Retinal pigment epithelial cell (primary cell): ENCODE results near the gene FRZB.

ENCODE experiments used
- DNase-seq: peaks from one replicate; pipeline ENCODE4 v3.0.0-alpha.2; 2010; ENCODE audit warnings: low read depth
- H3K4me3 ChIP-seq: 2 replicates; pipeline ENCODE4 v1.5.1; 2011; ENCODE audit warnings: mild to moderate bottlenecking, low read length, control low read depth, moderate library complexity
- TF ChIP-seq, protein P1 (sequence below): conservative IDR thresholded peaks from 2 replicates; pipeline ENCODE4 v1.5.1; 2011; ENCODE audit warnings: low read depth, low read length, control low read depth, inconsistent platforms

The FRZB gene, protein sequence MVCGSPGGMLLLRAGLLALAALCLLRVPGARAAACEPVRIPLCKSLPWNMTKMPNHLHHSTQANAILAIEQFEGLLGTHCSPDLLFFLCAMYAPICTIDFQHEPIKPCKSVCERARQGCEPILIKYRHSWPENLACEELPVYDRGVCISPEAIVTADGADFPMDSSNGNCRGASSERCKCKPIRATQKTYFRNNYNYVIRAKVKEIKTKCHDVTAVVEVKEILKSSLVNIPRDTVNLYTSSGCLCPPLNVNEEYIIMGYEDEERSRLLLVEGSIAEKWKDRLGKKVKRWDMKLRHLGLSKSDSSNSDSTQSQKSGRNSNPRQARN

DNA sequence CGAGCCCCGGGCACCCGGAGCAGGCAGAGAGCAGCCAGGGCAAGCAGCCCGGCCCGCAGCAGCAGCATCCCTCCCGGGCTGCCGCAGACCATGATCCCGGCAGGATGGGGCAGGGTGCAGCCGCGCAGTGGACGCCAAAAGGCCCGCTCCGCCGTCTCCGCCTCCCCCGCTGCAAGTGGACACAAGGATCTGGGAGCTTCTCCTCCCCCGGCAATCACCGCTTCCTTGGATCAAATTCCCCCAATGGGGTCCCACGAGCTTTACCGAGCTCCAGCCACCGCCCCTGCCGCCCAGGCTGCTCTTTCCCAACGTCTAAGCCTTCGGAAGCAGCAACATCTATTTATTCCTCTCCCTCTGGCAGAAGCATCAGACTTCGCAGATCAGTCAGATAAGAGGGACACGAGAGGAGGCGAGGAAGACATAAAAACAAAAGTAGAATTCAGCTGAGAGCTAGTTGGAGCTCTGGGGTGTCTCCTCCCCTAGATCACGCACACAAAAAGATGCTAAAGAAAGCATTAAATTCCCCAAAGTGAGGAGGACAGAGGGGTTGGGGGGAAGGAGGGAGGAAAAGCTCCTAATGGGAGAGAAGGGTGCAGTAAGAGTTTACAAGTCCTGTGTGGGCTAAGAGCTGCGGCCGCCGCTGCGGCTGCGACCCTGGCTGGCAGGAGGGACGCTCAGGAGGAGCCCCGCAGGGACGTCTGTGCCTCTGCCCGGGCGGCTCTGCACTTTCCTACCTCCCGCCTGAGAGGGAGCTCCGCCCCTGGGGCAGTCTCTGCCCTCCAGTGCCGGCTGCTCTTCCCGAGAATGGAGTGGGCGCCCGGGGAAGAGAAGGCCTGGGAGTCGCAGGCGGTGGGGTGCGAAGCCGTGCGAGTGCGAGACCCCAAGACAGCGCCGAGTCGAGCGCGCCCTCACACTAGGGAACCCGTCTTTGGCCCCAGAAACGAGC, at the start of gene FRZB:
TSS of gene FRZB (minus strand) at position 177 of the 946 bp plus-strand sequence. CDS start at position 92, 85 bp downstream.
- TF ChIP-seq, protein P1, sequence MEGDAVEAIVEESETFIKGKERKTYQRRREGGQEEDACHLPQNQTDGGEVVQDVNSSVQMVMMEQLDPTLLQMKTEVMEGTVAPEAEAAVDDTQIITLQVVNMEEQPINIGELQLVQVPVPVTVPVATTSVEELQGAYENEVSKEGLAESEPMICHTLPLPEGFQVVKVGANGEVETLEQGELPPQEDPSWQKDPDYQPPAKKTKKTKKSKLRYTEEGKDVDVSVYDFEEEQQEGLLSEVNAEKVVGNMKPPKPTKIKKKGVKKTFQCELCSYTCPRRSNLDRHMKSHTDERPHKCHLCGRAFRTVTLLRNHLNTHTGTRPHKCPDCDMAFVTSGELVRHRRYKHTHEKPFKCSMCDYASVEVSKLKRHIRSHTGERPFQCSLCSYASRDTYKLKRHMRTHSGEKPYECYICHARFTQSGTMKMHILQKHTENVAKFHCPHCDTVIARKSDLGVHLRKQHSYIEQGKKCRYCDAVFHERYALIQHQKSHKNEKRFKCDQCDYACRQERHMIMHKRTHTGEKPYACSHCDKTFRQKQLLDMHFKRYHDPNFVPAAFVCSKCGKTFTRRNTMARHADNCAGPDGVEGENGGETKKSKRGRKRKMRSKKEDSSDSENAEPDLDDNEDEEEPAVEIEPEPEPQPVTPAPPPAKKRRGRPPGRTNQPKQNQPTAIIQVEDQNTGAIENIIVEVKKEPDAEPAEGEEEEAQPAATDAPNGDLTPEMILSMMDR, result no peak
- DNase-seq, result peak; percentile 52
- H3K4me3 ChIP-seq, result peak within 1 kb of the TSS; percentile 52

DNA sequence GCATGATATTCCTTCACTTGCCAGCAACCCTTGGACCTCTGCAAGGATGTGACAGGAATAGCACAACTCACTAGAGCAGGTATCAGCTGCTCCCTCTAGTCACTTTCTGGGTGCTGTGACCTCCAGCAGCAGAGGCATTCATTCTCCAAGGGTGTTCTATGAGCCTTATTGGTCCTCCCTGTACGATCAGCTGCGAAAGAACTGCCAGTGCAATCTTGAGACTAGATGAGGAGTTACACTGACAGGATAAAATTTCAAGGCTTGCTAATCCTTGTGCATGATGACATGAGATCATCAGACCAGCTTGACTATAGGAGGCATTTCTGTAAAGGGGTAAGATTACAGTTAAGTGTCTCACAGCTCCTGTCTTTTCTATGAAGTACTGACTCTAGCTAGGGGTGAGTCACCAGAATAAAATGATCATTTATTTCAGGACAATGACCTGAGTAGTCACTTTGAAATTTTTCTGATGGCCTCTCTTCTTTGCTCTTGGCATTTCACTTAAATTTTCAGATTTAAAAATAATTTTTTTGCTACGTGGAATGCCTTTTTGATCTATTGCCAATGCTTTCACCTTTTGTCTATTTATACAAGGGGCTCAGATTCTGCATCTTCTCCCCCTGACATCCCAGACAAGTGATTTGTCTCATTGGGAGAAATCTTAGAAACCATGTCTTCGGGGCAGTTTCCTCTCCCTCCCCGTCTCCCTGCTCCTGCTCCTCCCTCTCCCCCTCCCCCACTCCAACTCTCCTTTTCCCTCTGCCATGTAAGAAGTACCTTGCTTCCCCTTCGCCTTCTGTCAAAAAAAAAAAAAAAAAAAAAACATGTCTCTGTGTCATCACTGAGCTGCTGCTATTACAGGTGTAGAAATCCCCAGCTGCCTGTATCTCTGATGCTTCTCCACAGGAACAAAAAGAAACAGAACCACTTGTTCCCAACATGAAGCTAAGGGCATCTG, 49.2 kb upstream of the FRZB start:
- DNase-seq, result peak; percentile 47
- TF ChIP-seq, protein P1, result no peak
- no peak overlapping the region for H3K4me3 ChIP-seq

DNA sequence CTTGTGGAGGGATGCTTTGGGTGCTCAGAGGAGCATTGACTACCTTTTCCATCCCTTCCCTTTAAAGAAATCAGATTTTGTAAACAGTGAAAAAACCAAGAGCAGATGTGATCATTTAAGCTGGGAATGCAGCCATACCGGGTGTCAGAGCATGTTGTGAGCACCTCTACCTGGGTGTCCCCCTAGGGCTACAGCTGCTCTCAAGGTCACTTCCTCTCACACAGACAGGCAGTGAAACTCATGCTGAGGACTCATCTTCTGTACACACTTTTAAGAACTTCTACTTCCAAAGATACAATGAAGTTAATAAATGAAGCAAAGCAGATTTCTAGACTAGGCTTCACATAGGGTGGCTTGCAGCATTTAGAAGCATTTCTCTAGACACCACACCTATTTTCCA, 48.4 kb upstream of the FRZB start:
- H3K4me3 ChIP-seq, result no peak overlapping the region
- DNase-seq, result no peak
- TF ChIP-seq, protein P1, result no peak

DNA sequence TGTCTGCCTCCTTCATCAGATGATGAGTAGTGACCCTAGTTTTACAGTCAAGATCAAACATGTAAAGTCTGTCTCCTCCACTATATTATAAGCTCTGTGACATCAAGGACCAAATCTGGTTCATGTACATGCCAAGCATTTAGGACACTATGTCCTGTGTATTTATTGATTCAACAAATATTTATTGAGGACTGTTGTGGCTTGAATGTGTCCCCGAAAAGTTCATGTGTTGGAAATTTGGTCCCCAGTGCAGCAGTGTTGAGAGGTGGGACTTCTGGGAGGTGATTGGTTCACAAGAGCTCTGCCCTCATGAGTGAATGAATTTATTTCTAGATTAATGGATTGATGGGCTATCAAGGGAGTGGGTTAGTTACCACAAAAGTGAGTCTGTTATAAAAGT, 46.6 kb upstream of the FRZB start:
- TF ChIP-seq, protein P1, result no peak
- no peak for DNase-seq
- H3K4me3 ChIP-seq, result no peak overlapping the region

DNA sequence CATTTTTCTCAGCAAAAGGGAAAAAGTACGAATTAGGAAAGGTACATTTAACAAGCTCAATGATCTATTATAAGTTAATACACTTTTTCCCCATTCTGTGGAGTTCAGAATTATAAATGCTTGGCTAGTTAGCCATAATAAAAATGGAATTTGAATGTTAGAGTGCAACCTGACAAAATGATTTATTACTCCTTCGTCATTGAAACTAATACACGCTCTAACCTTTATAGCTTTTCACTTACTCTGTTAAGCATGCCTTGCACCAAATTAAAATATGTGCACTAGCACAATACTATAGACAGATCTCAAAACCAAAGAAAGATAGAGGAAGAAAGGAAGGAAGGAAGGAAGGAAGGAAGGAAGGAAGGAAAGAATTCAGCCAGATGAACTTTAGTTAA, 46.1 kb upstream of the FRZB start:
- TF ChIP-seq, protein P1, result no peak
- H3K4me3 ChIP-seq, result no peak overlapping the region
- DNase-seq, result no peak

DNA sequence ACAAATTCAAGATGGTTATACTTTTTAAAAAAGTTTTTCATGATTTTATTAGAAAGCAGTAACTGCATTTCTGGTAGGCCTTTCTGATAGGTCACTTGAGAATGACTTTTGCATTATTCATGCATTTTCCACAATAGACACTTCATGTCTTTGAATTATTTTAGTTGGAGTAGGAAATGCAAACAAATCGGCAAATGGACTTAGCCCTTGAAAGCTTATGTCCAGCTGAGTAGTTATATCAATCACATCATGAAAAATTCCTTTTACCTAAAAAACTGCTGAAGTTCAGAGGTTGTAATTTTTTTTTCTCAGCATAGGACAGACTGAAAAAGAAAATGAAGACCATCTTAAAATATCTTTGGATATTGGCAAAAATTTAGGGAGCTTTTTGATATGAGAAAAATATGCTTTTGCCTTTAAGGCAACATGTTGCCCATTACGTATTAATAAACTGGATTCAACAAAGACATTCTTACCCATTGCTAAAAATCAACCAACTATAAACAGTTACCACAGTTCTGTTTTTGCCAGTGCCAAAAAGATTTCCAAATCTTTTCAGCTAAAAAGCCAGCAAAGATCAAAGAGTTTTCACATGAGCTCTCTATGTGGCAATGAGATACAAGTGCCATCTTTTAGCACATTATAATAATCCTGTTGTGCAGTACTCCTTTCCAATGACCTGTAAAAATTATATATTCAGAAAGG, 45.5 kb upstream of the FRZB start:
- TF ChIP-seq, protein P1, result no peak
- DNase-seq, result no peak

More for the DNA sequence above, 45.5 kb upstream of the FRZB start:
- H3K4me3 ChIP-seq, result no peak overlapping the region
